Naive thymus-derived CD4-positive, alpha-beta T cell (primary cell): ENCODE results near the gene MADD. TPM values are rescaled to one million over a fixed set of nuclear protein-coding genes. Genes with fewer than 3 reads are reported as not detected.
A peak's percentile ranks its signal among the peaks of the same experiment; 100 is the strongest.

Experiments
- ATAC-seq: fragments of 150-1000 bp; cut with Tn5 transposase; 2 replicates; pipeline ENCODE4 v1.10.0; 2021; ENCODE audit warnings: mild to moderate bottlenecking, moderate library complexity
- CTCF ChIA-PET: fragments of 350-600 bp; sonication (Branson Sonifier 250); formaldehyde crosslinking; loops from one replicate; lab custom pipeline; 2021; ENCODE audit warnings: antibody characterized with exemption; lab: Charles Lee
- POLR2A ChIA-PET: fragments of 350-600 bp; sonication (Branson Sonifier 250); formaldehyde crosslinking; loops from one replicate; lab custom pipeline; 2021; ENCODE audit warnings: antibody characterized with exemption, inconsistent platforms; lab: Charles Lee
- DNase-seq, 9 donors: peaks; one replicate each; pipeline versions ENCODE4 v3.0.0 to v3.0.0-alpha.2; 2020 to 2022; ENCODE audit warnings: mixed read lengths in 1 of 9
- H3K27ac ChIP-seq: one replicate; pipeline ENCODE4 v1.7.0; 2013; ENCODE audit warnings: mild to moderate bottlenecking, low read depth, low read length, moderate library complexity
- H3K27me3 ChIP-seq, 2 donors: one replicate each; pipeline ENCODE4 v1.7.0; 2013; ENCODE audit warnings: low read length in 2 of 2, mild to moderate bottlenecking in 2 of 2, moderate library complexity in 2 of 2; ENCODE audit not compliant: control insufficient read depth in 2 of 2, insufficient read depth in 2 of 2
- H3K36me3 ChIP-seq, 3 experiments: 1 replicate in 2 of 3; 2 replicates in 1 of 3; pipeline ENCODE4 v1.7.0; 2013; ENCODE audit warnings: low read length in 3 of 3, mild to moderate bottlenecking in 3 of 3, moderate library complexity in 1 of 3; ENCODE audit not compliant: insufficient read depth in 3 of 3, control insufficient read depth in 2 of 3
- H3K4me1 ChIP-seq, 2 donors: one replicate each; pipeline ENCODE4 v1.7.0; 2013; ENCODE audit warnings: low read length in 2 of 2, mild to moderate bottlenecking in 2 of 2, moderate library complexity in 1 of 2; ENCODE audit not compliant: control insufficient read depth in 2 of 2, insufficient read depth in 2 of 2
- H3K4me3 ChIP-seq: 2 replicates; pipeline ENCODE4 v1.7.0; 2013; ENCODE audit warnings: mild to moderate bottlenecking, low read length
- H3K9me3 ChIP-seq, 3 experiments: 1 replicate in 2 of 3; 2 replicates in 1 of 3; pipeline ENCODE4 v1.7.0; 2013; ENCODE audit warnings: low read length in 3 of 3; ENCODE audit not compliant: control insufficient read depth in 2 of 3
- H3K27ac Mint-ChIP-seq, 9 donors: one replicate each; pipeline ENCODE4 v1.8.0; 2020 to 2022; ENCODE audit warnings: mixed read lengths in 9 of 9, mild to moderate bottlenecking in 8 of 9, moderate library complexity in 5 of 9, inconsistent platforms in 2 of 9
- H3K27me3 Mint-ChIP-seq, 5 donors: one replicate each; pipeline ENCODE4 v1.8.0; 2021 to 2022; ENCODE audit warnings: mixed read lengths in 5 of 5, mild to moderate bottlenecking in 1 of 5
- H3K36me3 Mint-ChIP-seq, 5 donors: one replicate each; pipeline ENCODE4 v1.8.0; 2020 to 2022; ENCODE audit warnings: mixed read lengths in 5 of 5, mild to moderate bottlenecking in 3 of 5, inconsistent platforms in 1 of 5
- H3K4me1 Mint-ChIP-seq, 7 donors: one replicate each; pipeline ENCODE4 v1.8.0; 2020 to 2022; ENCODE audit warnings: mixed read lengths in 7 of 7, mild to moderate bottlenecking in 3 of 7, inconsistent platforms in 1 of 7
- H3K4me3 Mint-ChIP-seq, 10 donors: one replicate each; pipeline ENCODE4 v1.8.0; 2020 to 2022; ENCODE audit warnings: mild to moderate bottlenecking in 10 of 10, mixed read lengths in 10 of 10, moderate library complexity in 6 of 10, inconsistent platforms in 2 of 10
- H3K9me3 Mint-ChIP-seq, 11 donors: one replicate each; pipeline ENCODE4 v1.8.0; 2020 to 2022; ENCODE audit warnings: mixed read lengths in 11 of 11, mild to moderate bottlenecking in 4 of 11, inconsistent platforms in 1 of 11, moderate library complexity in 1 of 11
- intact Hi-C, 2 donors: fragments of 100-400 bp; cut with micrococcal nuclease; formaldehyde crosslinking; loops; one replicate each; pipeline ENCODE4 v1.15.1; 2023
- polyA plus RNA-seq, 2 donors: library from polyadenylated mRNA; unstranded; fragments of 300-500 nt; fragmentation: Illumina TruSeq; gene quantifications; one replicate each; pipeline ENCODE4 v1.2.3, GENCODE V29; 2021
- total RNA-seq, 6 experiments: library from RNA in 5 of 6; stranded (reverse) in 5 of 6; gene quantifications; 1 replicate in 5 of 6; 2 replicates in 1 of 6; pipeline ENCODE4 v1.2.3 and lab custom pipeline; 2021 to 2026

MADD gene
- total and polyA plus RNA-seq, 7 experiments from 2014 or later: 18.7 to 150 (median 117) TPM

- Histone ChIP-seq H3K27me3 (no peaks in the 10 kb centered on the region), H3K9me3 (no peaks in the 10 kb centered on the region), H3K4me3 (no peak overlapping the region), H3K27ac (no peak overlapping the region), H3K4me1 (peaks cover 11 to 15% of the 10 kb centered on the region in 2 donors), H3K36me3 (peaks cover 0 to 56% (median 12%) of the 10 kb centered on the region in 3 experiments)
- peak overlapping the region in 2 of 9 donors; percentile 29 to 31 for H3K27ac Mint-ChIP-seq
- ATAC-seq (no peak), DNase-seq (no peak)
- peak overlapping the region in 1 of 10 donors; percentile 26 for H3K4me3 Mint-ChIP-seq
- ChIA-PET CTCF (interaction anchor here (0.6 to 3.5 kb wide), 2 partner anchors 8 to 31 kb away, joined by 3 to 15 read pairs; partner anchors contain the start of gene DDB2), POLR2A (interaction anchor here (0.9 to 4.1 kb wide), 6 partner anchors 11 to 334 kb away, joined by 3 to 63 read pairs (median 4); partner anchors contain the start of gene DDB2)
- H3K4me1 Mint-ChIP-seq: peaks cover 13 to 39% (median 29%) of the 10 kb centered on the region in 7 donors
- intact Hi-C loops: no loop called here
- no peaks in the 10 kb centered on the region for H3K27me3 Mint-ChIP-seq
- peaks cover 12 to 26% (median 18%) of the 10 kb centered on the region in 5 donors for H3K36me3 Mint-ChIP-seq
- no peaks in the 10 kb centered on the region for H3K9me3 Mint-ChIP-seq
These were observed 24.1 kb upstream of the MADD start for GRCh38 chr11:47245611-47246357.

GRCh38 chr11:47247502-47247901 lies 22.4 kb upstream of the MADD start:
- POLR2A ChIA-PET: interaction anchor here (0.8 to 4.1 kb wide), 12 partner anchors 8 to 178 kb away, joined by 3 to 63 read pairs (median 10); partner anchors contain the start of genes ARFGAP2, DDB2, MADD and PSMC3
- intact Hi-C loops: no loop called here
- DNase-seq (no peak), ATAC-seq (no peak)
- Histone ChIP-seq H3K36me3 (peaks cover 0 to 40% (median 2%) of the 10 kb centered on the region in 3 experiments), H3K27ac (no peak overlapping the region), H3K4me1 (peaks cover 11 to 15% of the 10 kb centered on the region in 2 donors), H3K9me3 (no peaks in the 10 kb centered on the region), H3K4me3 (peak overlapping the region; percentile 93), H3K27me3 (no peaks in the 10 kb centered on the region)
- peak overlapping the region in 6 of 9 donors; percentile 51 to 100 (median 97) for H3K27ac Mint-ChIP-seq
- peaks cover 13 to 39% (median 29%) of the 10 kb centered on the region in 7 donors for H3K4me1 Mint-ChIP-seq
- CTCF ChIA-PET: interaction anchor here (0.6 to 3.5 kb wide), 6 partner anchors 12 to 736 kb away, joined by 3 to 15 read pairs (median 10); partner anchors contain the start of gene DDB2
- no peaks in the 10 kb centered on the region for H3K9me3 Mint-ChIP-seq
- H3K4me3 Mint-ChIP-seq: peak overlapping the region; percentile 93 to 100 (median 98)
- H3K36me3 Mint-ChIP-seq: peaks cover 0 to 12% (median 4%) of the 10 kb centered on the region in 5 donors
- H3K27me3 Mint-ChIP-seq: no peaks in the 10 kb centered on the region

DNA sequence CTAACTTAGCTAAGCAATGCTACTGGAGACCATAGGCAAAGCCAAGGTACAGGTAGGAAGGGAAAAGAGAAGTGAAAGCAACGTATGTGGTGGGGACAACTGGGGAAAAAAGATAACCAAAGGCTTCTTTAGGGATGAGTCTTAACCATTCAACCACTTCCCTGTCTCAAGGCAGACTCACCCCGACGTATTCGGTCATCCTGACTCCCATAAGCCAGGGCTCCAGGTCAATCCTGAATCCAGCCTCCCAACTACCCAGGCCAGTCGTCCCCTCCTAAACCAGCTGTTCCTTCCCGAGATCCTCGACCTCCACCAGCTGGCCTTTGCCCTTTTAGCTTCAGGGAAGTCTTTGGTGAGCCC lies 21.6 kb upstream of the MADD start:
- Mint-ChIP-seq H3K27ac (peak overlapping the region; percentile 94 to 100 (median 98)), H3K27me3 (no peaks in the 10 kb centered on the region), H3K4me3 (peak overlapping the region; percentile 93 to 100 (median 98)), H3K4me1 (peaks cover 13 to 39% (median 29%) of the 10 kb centered on the region in 7 donors), H3K9me3 (no peaks in the 10 kb centered on the region), H3K36me3 (peaks cover 0 to 9% (median 3%) of the 10 kb centered on the region in 5 donors)
- no peak for DNase-seq
- intact Hi-C loops: loop anchor here (1.0 to 2.0 kb wide), 13 partner anchors 11 to 547 kb away; partner anchors contain the start of genes NDUFS3 (in 2 of the 2), ARHGAP1 (in 1 of the 2), CELF1 (in 1 of the 2) and CSTPP1 (in 1 of the 2)
- H3K27me3 ChIP-seq: no peaks in the 10 kb centered on the region
- H3K4me1 ChIP-seq: peaks cover 11 to 15% of the 10 kb centered on the region in 2 donors
- no peaks in the 10 kb centered on the region for H3K9me3 ChIP-seq
- peaks cover 0 to 32% (median 0%) of the 10 kb centered on the region in 3 experiments for H3K36me3 ChIP-seq
- POLR2A ChIA-PET: interaction anchor here (0.6 to 4.1 kb wide), 20 partner anchors 9 to 909 kb away, joined by 3 to 63 read pairs (median 4); partner anchors contain the start of genes ARFGAP2, ARHGAP1, CSTPP1 and DDB2
- H3K4me3 ChIP-seq: peak overlapping the region; percentile 93
- CTCF ChIA-PET: interaction anchor here (0.5 to 3.5 kb wide), 10 partner anchors 11 to 466 kb away, joined by 3 to 15 read pairs (median 5); partner anchors contain the start of gene DDB2
- H3K27ac ChIP-seq: peak overlapping the region; percentile 87
- ATAC-seq: peak; percentile 5

DNA sequence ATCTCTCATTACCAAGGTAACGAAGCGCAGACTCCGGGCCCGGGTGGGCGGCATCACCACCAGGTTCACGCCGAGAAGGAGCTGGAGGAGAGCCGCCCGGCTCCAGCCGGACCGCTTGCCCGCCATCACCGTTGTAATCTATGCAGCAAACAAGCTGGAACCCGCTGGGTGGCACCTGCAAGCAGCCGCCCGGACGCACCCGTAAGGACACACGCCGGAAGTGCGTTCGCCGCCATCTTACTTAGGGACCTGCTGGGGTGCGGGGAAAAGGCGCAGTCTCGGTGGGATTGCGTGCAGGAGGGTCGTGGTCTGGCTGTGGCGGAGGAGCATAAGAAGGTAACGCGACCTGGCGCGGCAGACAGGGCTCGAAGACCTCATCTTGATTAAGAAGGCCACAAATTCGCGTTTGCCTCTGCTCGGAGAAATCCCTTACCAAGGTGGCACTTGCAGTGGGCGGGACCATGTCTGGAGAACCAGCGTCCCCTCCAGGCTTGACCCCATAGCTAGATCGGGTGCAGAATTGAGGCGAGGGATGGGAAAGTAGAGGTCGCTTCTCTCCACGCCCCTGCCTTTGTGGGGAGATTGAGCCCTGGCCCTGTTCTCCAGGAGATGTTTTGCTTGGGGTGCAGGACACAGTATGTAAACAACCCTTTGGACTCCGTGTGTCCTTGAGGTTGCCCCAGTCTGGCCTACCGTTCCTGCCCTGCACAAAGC lies 21.1 kb upstream of the MADD start, which contains the start of gene ACP2:
ACP2 (minus strand) TSS at position 151 of the 714 bp plus-strand sequence; CDS start at position 126, 25 bp downstream.
- Mint-ChIP-seq H3K27ac (peak within 1 kb of the TSS; percentile 94 to 100 (median 98)), H3K36me3 (peaks cover 0 to 6% (median 0%) of the 10 kb centered on the region in 5 donors), H3K4me1 (peaks cover 13 to 39% (median 29%) of the 10 kb centered on the region in 7 donors), H3K4me3 (peak within 1 kb of the TSS; percentile 93 to 100 (median 98)), H3K27me3 (no peaks in the 10 kb centered on the region), H3K9me3 (no peaks in the 10 kb centered on the region)
- intact Hi-C loops: loop anchor here (1.0 to 2.0 kb wide), 13 partner anchors 10 to 548 kb away; partner anchors contain the start of genes NDUFS3 (in 2 of the 2), ARHGAP1 (in 1 of the 2), CELF1 (in 1 of the 2) and CSTPP1 (in 1 of the 2)
- DNase-seq (peak; percentile 83 to 91 (median 86)), ATAC-seq (peak; percentile 99)
- ChIA-PET CTCF (interaction anchor here (0.8 to 3.5 kb wide), 10 partner anchors 11 to 71 kb away, joined by 3 to 15 read pairs (median 5); partner anchors contain the start of gene DDB2), POLR2A (interaction anchor here (0.6 to 4.1 kb wide), 22 partner anchors 9 to 910 kb away, joined by 3 to 63 read pairs (median 3); partner anchors contain the start of genes ARFGAP2, ARHGAP1, CSTPP1 and DDB2)
- no peaks in the 10 kb centered on the region for H3K9me3 ChIP-seq
- peaks cover 0 to 27% (median 0%) of the 10 kb centered on the region in 3 experiments for H3K36me3 ChIP-seq
- H3K27ac ChIP-seq: peak within 1 kb of the TSS; percentile 87
- peak within 1 kb of the TSS; percentile 93 for H3K4me3 ChIP-seq
- peaks cover 11 to 15% of the 10 kb centered on the region in 2 donors for H3K4me1 ChIP-seq
- H3K27me3 ChIP-seq: no peaks in the 10 kb centered on the region

- peaks cover 0 to 6% (median 0%) of the 10 kb centered on the region in 5 donors for H3K36me3 Mint-ChIP-seq
- no peaks in the 10 kb centered on the region for H3K27me3 Mint-ChIP-seq
These were observed 20.6 kb upstream of the MADD start for GRCh38 chr11:47249378-47249715.

More at GRCh38 chr11:47249378-47249715, 20.6 kb upstream of the MADD start:
- Histone ChIP-seq H3K4me1 (peaks cover 11 to 15% of the 10 kb centered on the region in 2 donors), H3K27me3 (no peaks in the 10 kb centered on the region), H3K27ac (peak overlapping the region; percentile 87), H3K4me3 (peak overlapping the region; percentile 93), H3K9me3 (no peaks in the 10 kb centered on the region), H3K36me3 (peaks cover 0 to 25% (median 0%) of the 10 kb centered on the region in 3 experiments)
- Mint-ChIP-seq H3K4me3 (peak overlapping the region; percentile 93 to 100 (median 98)), H3K27ac (peak overlapping the region; percentile 94 to 100 (median 98)), H3K9me3 (no peaks in the 10 kb centered on the region), H3K4me1 (peaks cover 13 to 39% (median 29%) of the 10 kb centered on the region in 7 donors)
- DNase-seq (no peak), ATAC-seq (no peak)
- ChIA-PET POLR2A (interaction anchor here (0.7 to 4.1 kb wide), 12 partner anchors 10 to 837 kb away, joined by 3 to 63 read pairs (median 12); partner anchors contain the start of genes ARFGAP2, DDB2 and MADD), CTCF (interaction anchor here (1.2 to 3.5 kb wide), 6 partner anchors 10 to 34 kb away, joined by 3 to 15 read pairs (median 12); partner anchors contain the start of gene DDB2)
- intact Hi-C loops: loop anchor here in 1 of 2 donors (2.0 kb wide), 2 partner anchors 303 to 549 kb away; partner anchors contain the start of genes ARHGAP1, CELF1 and ZNF408
